ENCODE data around the gene PTN.

PTN gene

GRCh38 chr7:137209151-137209817 is 134.2 kb downstream of the PTN start:
- Histone ChIP-seq H3K4me2 (ENCODE audit: low read length) (no peak overlapping the region), H3K9me3 (ENCODE audit: low read length) (no peaks in the 10 kb centered on the region), H3K79me2 (ENCODE audit: insufficient read depth, low read length) (no peaks in the 10 kb centered on the region), H3K9me2 (ENCODE audit: low read depth, low read length) (no peaks in the 10 kb centered on the region), H3K4me1 (ENCODE audit: insufficient read depth, low read length, severe bottlenecking) (no peaks in the 10 kb centered on the region), H3K4me3 (ENCODE audit: low read depth, low read length, poor library complexity, severe bottlenecking) (no peak overlapping the region), H3F3A (ENCODE audit: insufficient read depth, low read length) (no peaks in the 10 kb centered on the region), H3K9ac (ENCODE audit: low read length) (no peak overlapping the region), H3K27ac (ENCODE audit: low read depth, low read length, poor library complexity, severe bottlenecking) (no peak overlapping the region), H3K36me3 (ENCODE audit: insufficient read depth, low read length) (no peaks in the 10 kb centered on the region), H2AFZ (ENCODE audit: low read length) (no peak overlapping the region), H4K20me1 (ENCODE audit: insufficient read depth, low read length) (no peaks in the 10 kb centered on the region), H3K27me3 (ENCODE audit: insufficient read depth, low read length) (no peaks in the 10 kb centered on the region)
- TF ChIP-seq CTCF (IDR thresholded peaks at IDR 0.05; ENCODE audit: low read length) (no peak), EZH2 (IDR thresholded peaks at IDR 0.05; ENCODE audit: borderline replicate concordance, low read length) (no peak)

- H3K4me1 ChIP-seq (ENCODE audit: insufficient read depth, low read length, severe bottlenecking) = no peaks in the 10 kb centered on the region
- no peaks in the 10 kb centered on the region for H3K9me3 ChIP-seq (ENCODE audit: low read length)
- no peak overlapping the region for H2AFZ ChIP-seq (ENCODE audit: low read length)
- H3K4me2 ChIP-seq (ENCODE audit: low read length) = no peak overlapping the region
- H3K9ac ChIP-seq (ENCODE audit: low read length) = no peak overlapping the region
- TF ChIP-seq CTCF (IDR thresholded peaks at IDR 0.05; ENCODE audit: low read length) = no peak
- TF ChIP-seq EZH2 (IDR thresholded peaks at IDR 0.05; ENCODE audit: borderline replicate concordance, low read length) = no peak
- H3K79me2 ChIP-seq (ENCODE audit: insufficient read depth, low read length) = no peaks in the 10 kb centered on the region
- no peak overlapping the region for H3K27ac ChIP-seq (ENCODE audit: low read depth, low read length, poor library complexity, severe bottlenecking)
- H3K4me3 ChIP-seq (ENCODE audit: low read depth, low read length, poor library complexity, severe bottlenecking) = no peak overlapping the region
- no peaks in the 10 kb centered on the region for H4K20me1 ChIP-seq (ENCODE audit: insufficient read depth, low read length)
- H3F3A ChIP-seq (ENCODE audit: insufficient read depth, low read length) = no peaks in the 10 kb centered on the region
- H3K36me3 ChIP-seq (ENCODE audit: insufficient read depth, low read length) = no peaks in the 10 kb centered on the region
- no peaks in the 10 kb centered on the region for H3K27me3 ChIP-seq (ENCODE audit: insufficient read depth, low read length)
- H3K9me2 ChIP-seq (ENCODE audit: low read depth, low read length) = no peaks in the 10 kb centered on the region
Measured at GRCh38 chr7:137206770-137207169, 136.8 kb downstream of the PTN start.

GRCh38 chr7:137204246-137204645 is 139.3 kb downstream of the PTN start:
- Histone ChIP-seq H3K27me3 (ENCODE audit: insufficient read depth, low read length) (no peaks in the 10 kb centered on the region), H3K4me2 (ENCODE audit: low read length) (no peak overlapping the region), H2AFZ (ENCODE audit: low read length) (no peak overlapping the region), H4K20me1 (ENCODE audit: insufficient read depth, low read length) (no peaks in the 10 kb centered on the region), H3K79me2 (ENCODE audit: insufficient read depth, low read length) (no peaks in the 10 kb centered on the region), H3K9me2 (ENCODE audit: low read depth, low read length) (no peaks in the 10 kb centered on the region), H3K4me1 (ENCODE audit: insufficient read depth, low read length, severe bottlenecking) (no peaks in the 10 kb centered on the region), H3K9ac (ENCODE audit: low read length) (no peak overlapping the region), H3K36me3 (ENCODE audit: insufficient read depth, low read length) (no peaks in the 10 kb centered on the region), H3K4me3 (ENCODE audit: low read depth, low read length, poor library complexity, severe bottlenecking) (no peak overlapping the region), H3K9me3 (ENCODE audit: low read length) (no peaks in the 10 kb centered on the region), H3F3A (ENCODE audit: insufficient read depth, low read length) (no peaks in the 10 kb centered on the region), H3K27ac (ENCODE audit: low read depth, low read length, poor library complexity, severe bottlenecking) (no peak overlapping the region)
- TF ChIP-seq EZH2 (IDR thresholded peaks at IDR 0.05; ENCODE audit: borderline replicate concordance, low read length) = no peak

DNA sequence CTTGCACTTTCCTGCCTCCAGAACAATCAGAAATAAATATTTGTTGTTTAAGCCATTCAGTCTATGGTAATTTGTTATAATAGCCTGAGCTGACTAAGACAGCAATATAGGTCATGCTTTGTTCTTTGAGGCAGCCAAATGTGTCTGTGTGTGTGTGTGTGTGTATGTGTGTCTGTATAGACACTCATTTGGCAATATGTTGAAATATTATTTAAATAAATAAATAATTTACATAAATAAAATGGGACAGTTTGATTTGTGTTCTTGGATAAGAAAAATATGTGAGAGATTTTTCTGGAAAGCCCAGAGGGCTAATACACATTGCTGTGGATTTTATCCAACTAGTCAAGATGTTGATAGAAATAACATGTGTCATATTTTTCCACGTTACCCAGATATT is 140.2 kb downstream of the PTN start:
- Histone ChIP-seq H3K9me3 (ENCODE audit: low read length) (no peaks in the 10 kb centered on the region), H3F3A (ENCODE audit: insufficient read depth, low read length) (no peaks in the 10 kb centered on the region), H3K4me3 (ENCODE audit: low read depth, low read length, poor library complexity, severe bottlenecking) (no peak overlapping the region), H4K20me1 (ENCODE audit: insufficient read depth, low read length) (no peaks in the 10 kb centered on the region), H3K4me1 (ENCODE audit: insufficient read depth, low read length, severe bottlenecking) (no peaks in the 10 kb centered on the region), H3K9ac (ENCODE audit: low read length) (no peak overlapping the region), H3K36me3 (ENCODE audit: insufficient read depth, low read length) (no peaks in the 10 kb centered on the region), H3K27me3 (ENCODE audit: insufficient read depth, low read length) (no peaks in the 10 kb centered on the region), H2AFZ (ENCODE audit: low read length) (no peak overlapping the region), H3K27ac (ENCODE audit: low read depth, low read length, poor library complexity, severe bottlenecking) (no peak overlapping the region), H3K4me2 (ENCODE audit: low read length) (no peak overlapping the region), H3K9me2 (ENCODE audit: low read depth, low read length) (no peaks in the 10 kb centered on the region), H3K79me2 (ENCODE audit: insufficient read depth, low read length) (no peaks in the 10 kb centered on the region)
- TF ChIP-seq EZH2 (IDR thresholded peaks at IDR 0.05; ENCODE audit: borderline replicate concordance, low read length) (no peak), CTCF (IDR thresholded peaks at IDR 0.05; ENCODE audit: low read length) (no peak)
